AG04450 (cell line): ENCODE measurements around the gene IFNB1. TPM values are rescaled to one million over a fixed set of nuclear protein-coding genes. Genes with fewer than 3 reads are reported as not detected.

ENCODE experiments used
- CTCF ChIA-PET: fragments of 300-600, 350-600 bp; formaldehyde crosslinking; extraction: SDS; loops from one replicate; lab custom pipeline; 2022; ENCODE audit warnings: antibody characterized with exemption, inconsistent platforms; lab: Charles Lee
- POLR2A ChIA-PET: fragments of 350-600 bp; formaldehyde crosslinking; extraction: SDS; loops from one replicate; lab custom pipeline; 2021; ENCODE audit warnings: antibody characterized with exemption, inconsistent platforms; lab: Yijun Ruan, JAX
- DNase-seq: peaks from one replicate; pipeline ENCODE4 v3.0.0-alpha.2; 2011; ENCODE audit warnings: low read depth, low spot score
- H3K27ac ChIP-seq: one replicate; pipeline ENCODE4 v1.5.1; 2012; ENCODE audit warnings: low read depth, low read length, control low read depth
- H3K27me3 ChIP-seq: one replicate; pipeline ENCODE4 v1.6.0; 2012; ENCODE audit warnings: low read length; ENCODE audit not compliant: control insufficient read depth, insufficient read depth
- H3K4me3 ChIP-seq: 2 replicates; pipeline ENCODE4 v1.5.1; 2011; ENCODE audit warnings: mild to moderate bottlenecking, low read depth, low read length, control low read depth
- H3K9me3 ChIP-seq: 2 replicates; pipeline ENCODE4 v1.5.1; 2012; ENCODE audit warnings: low read length; ENCODE audit not compliant: control insufficient read depth, insufficient read depth
- polyA plus RNA-seq: library from polyadenylated mRNA; depleted of rRNA; stranded (reverse); fragments of >200 nt; gene quantifications from 2 replicates; pipeline ENCODE4 v1.2.3, GENCODE V29; 2011
- TF ChIP-seq, protein P1 (sequence below): IDR thresholded peaks from 2 replicates; pipeline ENCODE4 v1.5.1; 2011; ENCODE audit warnings: low read depth, low read length, control low read depth, inconsistent platforms

The IFNB1 gene
- polyA plus RNA-seq, 1 experiment, result not detected

- ChIA-PET CTCF (no interaction called here), POLR2A (no interaction called here)
- Histone ChIP-seq H3K9me3 (no peaks in the 10 kb centered on the region), H3K27me3 (peaks cover 4% of the 10 kb centered on the region), H3K4me3 (no peak overlapping the region), H3K27ac (no peak overlapping the region)
- no peak for DNase-seq
- TF ChIP-seq, protein P1, sequence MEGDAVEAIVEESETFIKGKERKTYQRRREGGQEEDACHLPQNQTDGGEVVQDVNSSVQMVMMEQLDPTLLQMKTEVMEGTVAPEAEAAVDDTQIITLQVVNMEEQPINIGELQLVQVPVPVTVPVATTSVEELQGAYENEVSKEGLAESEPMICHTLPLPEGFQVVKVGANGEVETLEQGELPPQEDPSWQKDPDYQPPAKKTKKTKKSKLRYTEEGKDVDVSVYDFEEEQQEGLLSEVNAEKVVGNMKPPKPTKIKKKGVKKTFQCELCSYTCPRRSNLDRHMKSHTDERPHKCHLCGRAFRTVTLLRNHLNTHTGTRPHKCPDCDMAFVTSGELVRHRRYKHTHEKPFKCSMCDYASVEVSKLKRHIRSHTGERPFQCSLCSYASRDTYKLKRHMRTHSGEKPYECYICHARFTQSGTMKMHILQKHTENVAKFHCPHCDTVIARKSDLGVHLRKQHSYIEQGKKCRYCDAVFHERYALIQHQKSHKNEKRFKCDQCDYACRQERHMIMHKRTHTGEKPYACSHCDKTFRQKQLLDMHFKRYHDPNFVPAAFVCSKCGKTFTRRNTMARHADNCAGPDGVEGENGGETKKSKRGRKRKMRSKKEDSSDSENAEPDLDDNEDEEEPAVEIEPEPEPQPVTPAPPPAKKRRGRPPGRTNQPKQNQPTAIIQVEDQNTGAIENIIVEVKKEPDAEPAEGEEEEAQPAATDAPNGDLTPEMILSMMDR, result no peak
These were observed 2.3 kb downstream of the IFNB1 start for GRCh38 chr9:21075484-21075883.

GRCh38 chr9:21070906-21071305 is 6.8 kb downstream of the IFNB1 start:
- no peak for DNase-seq
- Histone ChIP-seq H3K27me3 (peaks cover 4% of the 10 kb centered on the region), H3K27ac (no peak overlapping the region), H3K4me3 (no peak overlapping the region), H3K9me3 (no peaks in the 10 kb centered on the region)
- TF ChIP-seq, protein P1, result no peak
- ChIA-PET POLR2A (no interaction called here), CTCF (interaction anchor here (0.5 to 1.8 kb wide), 5 partner anchors 30 to 446 kb away, joined by 3 to 5 read pairs (median 4); partner anchors contain the start of gene HACD4)

DNA sequence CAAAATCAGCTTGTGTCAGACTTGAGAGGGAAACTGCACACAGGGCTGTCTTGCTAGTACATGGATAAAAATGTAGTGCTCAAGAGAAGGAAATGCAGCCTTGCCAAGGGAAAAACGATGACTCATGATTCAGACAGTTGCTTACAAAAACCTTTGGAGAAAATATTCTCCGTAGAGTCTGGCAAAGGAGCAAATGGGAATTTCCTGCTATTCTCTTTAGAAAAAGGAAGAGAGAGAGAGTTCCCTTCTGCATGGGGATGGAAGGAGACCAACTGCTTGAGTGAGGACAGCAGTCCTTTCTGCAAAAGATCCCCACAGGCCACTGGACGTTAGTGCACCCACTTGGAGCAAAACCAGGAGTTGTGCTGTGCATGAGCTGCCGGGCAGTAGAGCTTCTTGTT is 7.6 kb downstream of the IFNB1 start:
- DNase-seq, result peak; percentile 95
- peaks cover under 1% of the 10 kb centered on the region for H3K27me3 ChIP-seq
- POLR2A ChIA-PET, result interaction anchor here (0.7 to 1.1 kb wide), 3 partner anchors 13 to 89 kb away, joined by 3 to 8 read pairs (median 6); no protein-coding TSS in a partner anchor
- H3K4me3 ChIP-seq, result peak overlapping the region; percentile 28
- H3K9me3 ChIP-seq, result no peaks in the 10 kb centered on the region
- no peak overlapping the region for H3K27ac ChIP-seq
- CTCF ChIA-PET, result interaction anchor here (0.5 to 1.8 kb wide), 5 partner anchors 30 to 445 kb away, joined by 3 to 5 read pairs (median 4); partner anchors contain the start of gene HACD4
- TF ChIP-seq, protein P1, result peak; percentile 36

GRCh38 chr9:21060919-21061561 is 16.7 kb downstream of the IFNB1 start:
- no peaks in the 10 kb centered on the region for H3K27me3 ChIP-seq
- H3K27ac ChIP-seq, result no peak overlapping the region
- TF ChIP-seq, protein P1, result 0 out of 2 replicates have a peak, but pooled peaks have one; percentile 5
- DNase-seq, result no peak
- no peaks in the 10 kb centered on the region for H3K9me3 ChIP-seq
- no peak overlapping the region for H3K4me3 ChIP-seq
- CTCF ChIA-PET, result no interaction called here
- POLR2A ChIA-PET, result no interaction called here

DNA sequence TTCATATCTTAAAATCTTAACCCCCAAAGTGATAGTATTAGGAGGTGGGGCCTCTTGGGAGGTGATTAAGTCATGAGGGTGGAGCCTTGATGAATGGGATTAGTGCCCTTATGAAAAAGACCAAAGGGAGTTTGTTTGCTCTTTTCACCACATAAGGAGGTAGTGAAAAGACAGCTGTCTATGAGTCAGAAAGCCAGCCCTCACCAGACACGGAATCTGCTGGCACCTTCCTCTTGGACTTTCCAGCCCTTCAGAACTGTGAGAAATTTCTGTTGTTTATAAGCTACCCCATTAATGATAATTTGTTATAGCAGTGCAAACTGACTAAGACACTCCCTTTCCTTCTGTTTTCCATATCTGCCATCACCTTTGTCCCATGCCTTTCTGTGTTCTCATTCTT is 20.8 kb downstream of the IFNB1 start:
- TF ChIP-seq, protein P1, result no peak
- ChIA-PET CTCF (no interaction called here), POLR2A (interaction anchor here (0.7 to 1.0 kb wide), 2 partner anchors 13 to 76 kb away, joined by 3 to 6 read pairs; no protein-coding TSS in a partner anchor)
- Histone ChIP-seq H3K9me3 (no peaks in the 10 kb centered on the region), H3K27ac (no peak overlapping the region), H3K27me3 (no peaks in the 10 kb centered on the region), H3K4me3 (no peak overlapping the region)
- no peak for DNase-seq
